Left ventricle myocardium inferior (tissue), 1 donor: ENCODE results near the gene SETBP1. TPM values are rescaled to one million over a fixed set of nuclear protein-coding genes. Genes with fewer than 3 reads are reported as not detected.

Experiments
- DNase-seq: peaks from one replicate; pipeline ENCODE4 v3.0.0-alpha.2; 2020
- H3K27ac ChIP-seq: fragments of 200-600 bp; replicated peaks from 2 replicates; pipeline ENCODE4 v1.8.0; 2021
- H3K27me3 ChIP-seq: fragments of 200-600 bp; 2 replicates; pipeline ENCODE4 v1.8.0; 2021; ENCODE audit warnings: low read depth
- H3K36me3 ChIP-seq: fragments of 200-600 bp; 2 replicates; pipeline ENCODE4 v1.8.0; 2021
- H3K4me1 ChIP-seq: fragments of 200-600 bp; 2 replicates; pipeline ENCODE4 v1.8.0; 2021
- H3K4me3 ChIP-seq: fragments of 200-600 bp; 2 replicates; pipeline ENCODE4 v1.8.0; 2021; ENCODE audit warnings: mild to moderate bottlenecking, moderate library complexity
- H3K9me3 ChIP-seq: fragments of 200-600 bp; replicated peaks from 2 replicates; pipeline ENCODE4 v1.8.0; 2021
- intact Hi-C: fragments of 100-400 bp; cut with micrococcal nuclease; formaldehyde crosslinking; loops from one replicate; pipeline ENCODE4 v1.11.0; 2022
- total RNA-seq: library from RNA; stranded (reverse); fragmentation: NEBNext Ultra II Directional; extraction: Animal tissue kit (Norgen Biotek cat#: 25700); gene quantifications from one replicate; pipeline ENCODE4 v1.2.1, GENCODE V29; 2021
- TF ChIP-seq, protein P1 (sequence below): fragments of 200-600 bp; IDR thresholded peaks from 2 replicates; pipeline ENCODE4 v1.8.0; 2021; ENCODE audit warnings: antibody characterized with exemption, mild to moderate bottlenecking, borderline replicate concordance
- donor health status: DM: no; HTN: yes; CAD: no; lungs with severe emphysema.

The SETBP1 gene
- total RNA-seq, 1 donor from 2014 or later, result 10.3 TPM

DNA sequence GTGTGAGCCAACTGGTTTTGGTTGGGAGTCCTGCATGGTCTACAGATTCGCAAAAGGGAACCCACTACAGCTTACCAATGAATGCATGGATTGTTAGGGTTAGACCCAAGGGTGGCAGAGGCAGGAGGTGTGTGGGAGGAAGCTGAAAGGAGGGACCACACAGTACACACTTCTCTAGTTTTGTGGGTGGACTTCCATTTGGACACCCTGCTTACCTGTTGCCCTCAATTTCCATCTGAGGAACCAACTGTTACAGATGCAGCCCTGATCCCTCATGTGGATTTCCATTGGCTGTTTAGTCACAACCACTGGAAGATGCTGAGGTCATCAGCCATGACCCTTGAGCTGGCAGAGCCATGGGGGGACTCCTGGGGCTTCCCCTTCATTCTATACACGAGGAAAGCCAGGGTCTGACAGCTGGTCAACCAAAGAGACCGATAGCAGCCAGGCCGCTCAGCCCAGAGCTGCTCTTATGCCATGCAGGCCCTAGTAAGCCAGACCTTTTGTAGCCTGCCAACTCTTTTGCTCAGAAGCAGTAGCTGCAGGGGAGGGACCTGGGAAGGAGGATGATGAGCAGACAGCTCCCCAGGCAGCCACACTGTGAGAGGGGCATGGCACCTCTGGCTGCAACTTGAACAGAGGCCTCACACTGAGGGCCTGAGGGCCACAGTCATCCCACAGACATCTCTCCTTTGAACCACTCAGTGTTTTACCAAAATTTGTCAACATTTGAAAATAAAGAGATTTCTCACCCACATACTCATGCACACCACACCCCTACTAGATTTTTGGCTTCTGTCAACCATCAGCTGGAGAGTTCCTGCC lies 162.1 kb downstream of the SETBP1 start:
- TF ChIP-seq, protein P1, sequence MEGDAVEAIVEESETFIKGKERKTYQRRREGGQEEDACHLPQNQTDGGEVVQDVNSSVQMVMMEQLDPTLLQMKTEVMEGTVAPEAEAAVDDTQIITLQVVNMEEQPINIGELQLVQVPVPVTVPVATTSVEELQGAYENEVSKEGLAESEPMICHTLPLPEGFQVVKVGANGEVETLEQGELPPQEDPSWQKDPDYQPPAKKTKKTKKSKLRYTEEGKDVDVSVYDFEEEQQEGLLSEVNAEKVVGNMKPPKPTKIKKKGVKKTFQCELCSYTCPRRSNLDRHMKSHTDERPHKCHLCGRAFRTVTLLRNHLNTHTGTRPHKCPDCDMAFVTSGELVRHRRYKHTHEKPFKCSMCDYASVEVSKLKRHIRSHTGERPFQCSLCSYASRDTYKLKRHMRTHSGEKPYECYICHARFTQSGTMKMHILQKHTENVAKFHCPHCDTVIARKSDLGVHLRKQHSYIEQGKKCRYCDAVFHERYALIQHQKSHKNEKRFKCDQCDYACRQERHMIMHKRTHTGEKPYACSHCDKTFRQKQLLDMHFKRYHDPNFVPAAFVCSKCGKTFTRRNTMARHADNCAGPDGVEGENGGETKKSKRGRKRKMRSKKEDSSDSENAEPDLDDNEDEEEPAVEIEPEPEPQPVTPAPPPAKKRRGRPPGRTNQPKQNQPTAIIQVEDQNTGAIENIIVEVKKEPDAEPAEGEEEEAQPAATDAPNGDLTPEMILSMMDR, result no peak
- no peak overlapping the region for H3K27ac ChIP-seq
- H3K36me3 ChIP-seq, result no peaks in the 10 kb centered on the region
- H3K4me1 ChIP-seq, result peaks cover 41% of the 10 kb centered on the region
- no peaks in the 10 kb centered on the region for H3K27me3 ChIP-seq
- no peak overlapping the region for H3K4me3 ChIP-seq
- no peak for DNase-seq
- intact Hi-C loops, result no loop called here
- no peaks in the 10 kb centered on the region for H3K9me3 ChIP-seq

DNA sequence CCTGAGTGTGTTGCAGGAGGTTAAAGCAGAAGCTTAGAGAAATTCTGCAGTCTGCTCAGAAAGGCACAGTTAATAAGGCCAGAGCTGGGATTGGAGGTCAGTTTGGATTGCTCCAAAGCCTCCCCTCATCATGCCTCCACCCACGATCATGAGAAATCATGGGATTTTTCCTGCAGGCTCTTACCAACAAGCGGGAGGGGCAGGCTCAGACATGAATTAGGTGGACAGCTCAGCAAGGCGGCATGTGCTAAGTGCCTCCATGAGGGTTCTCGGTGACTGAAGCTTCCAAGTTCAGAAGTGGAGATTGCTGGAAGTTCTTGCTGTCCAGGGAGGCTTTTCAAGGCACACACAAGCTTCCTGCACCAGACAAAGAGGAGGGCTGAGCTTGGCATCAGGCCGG lies 163.8 kb downstream of the SETBP1 start:
- TF ChIP-seq, protein P1, result no peak
- H3K4me1 ChIP-seq, result peaks cover 45% of the 10 kb centered on the region
- DNase-seq, result no peak

DNA sequence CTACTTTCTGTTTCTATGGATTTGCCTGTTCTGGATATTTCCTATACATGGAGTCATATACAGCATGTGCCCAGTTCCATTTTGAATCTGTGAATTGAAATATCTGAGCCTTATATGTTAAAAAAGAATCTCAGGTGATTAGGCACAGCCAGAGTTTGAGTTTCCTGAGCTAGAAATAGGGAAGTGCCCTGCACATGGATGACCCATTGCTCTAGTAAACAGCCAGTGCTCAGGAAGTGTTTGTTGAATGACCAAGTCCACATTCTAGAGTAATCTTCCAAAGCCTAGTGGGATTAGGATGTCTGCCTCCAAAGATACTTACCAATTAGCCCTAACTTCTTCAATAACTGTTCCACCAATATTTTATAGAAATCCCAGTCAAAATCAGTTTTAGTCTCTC lies 165.8 kb downstream of the SETBP1 start:
- Histone ChIP-seq H3K4me1 (peaks cover 28% of the 10 kb centered on the region), H3K9me3 (no peaks in the 10 kb centered on the region), H3K36me3 (no peaks in the 10 kb centered on the region), H3K27me3 (no peaks in the 10 kb centered on the region), H3K27ac (no peak overlapping the region), H3K4me3 (no peak overlapping the region)
- no peak for DNase-seq
- TF ChIP-seq, protein P1, result no peak
- intact Hi-C loops, result no loop called here

More for the DNA sequence above, 163.8 kb downstream of the SETBP1 start:
- no peaks in the 10 kb centered on the region for H3K9me3 ChIP-seq
- intact Hi-C loops, result no loop called here
- no peak overlapping the region for H3K4me3 ChIP-seq
- no peaks in the 10 kb centered on the region for H3K36me3 ChIP-seq
- H3K27ac ChIP-seq, result no peak overlapping the region
- H3K27me3 ChIP-seq, result no peaks in the 10 kb centered on the region

DNA sequence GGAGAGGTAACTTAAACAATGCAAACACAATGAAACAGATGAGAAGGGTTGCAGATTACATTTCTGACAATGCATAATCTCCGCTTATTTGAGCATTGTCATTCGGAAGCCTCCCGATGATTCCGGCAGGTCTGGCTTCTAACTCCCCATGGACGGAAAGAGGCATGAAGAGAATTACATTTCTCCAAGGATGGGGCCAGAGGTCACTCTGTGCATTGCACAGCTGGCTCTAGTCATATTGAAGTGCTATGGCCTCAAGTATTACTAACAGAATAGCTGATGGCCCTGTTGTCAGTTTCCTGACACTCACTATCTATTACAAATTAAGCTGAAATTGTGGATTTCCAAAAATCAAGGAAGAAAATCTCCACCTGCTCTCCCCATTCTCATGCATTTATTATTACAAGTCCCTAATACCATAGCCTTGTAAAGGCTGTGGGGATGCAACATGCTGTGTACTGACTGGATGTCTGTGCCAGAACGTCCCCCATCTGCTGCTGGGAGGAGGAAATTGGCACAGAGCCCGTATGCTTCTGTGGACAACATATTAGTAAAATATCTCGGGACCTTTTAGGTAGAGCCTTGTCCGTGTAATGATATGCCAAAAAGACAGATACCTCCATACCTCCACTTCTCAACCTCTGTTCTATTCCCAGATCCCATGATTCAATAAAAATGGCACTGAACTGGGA lies 168.1 kb downstream of the SETBP1 start:
- no peak overlapping the region for H3K27ac ChIP-seq
- DNase-seq, result no peak
- no peaks in the 10 kb centered on the region for H3K27me3 ChIP-seq
- no peak overlapping the region for H3K4me3 ChIP-seq
- intact Hi-C loops, result no loop called here
- H3K9me3 ChIP-seq, result no peaks in the 10 kb centered on the region
- no peaks in the 10 kb centered on the region for H3K36me3 ChIP-seq
- peaks cover 47% of the 10 kb centered on the region for H3K4me1 ChIP-seq
- TF ChIP-seq, protein P1, result no peak

DNA sequence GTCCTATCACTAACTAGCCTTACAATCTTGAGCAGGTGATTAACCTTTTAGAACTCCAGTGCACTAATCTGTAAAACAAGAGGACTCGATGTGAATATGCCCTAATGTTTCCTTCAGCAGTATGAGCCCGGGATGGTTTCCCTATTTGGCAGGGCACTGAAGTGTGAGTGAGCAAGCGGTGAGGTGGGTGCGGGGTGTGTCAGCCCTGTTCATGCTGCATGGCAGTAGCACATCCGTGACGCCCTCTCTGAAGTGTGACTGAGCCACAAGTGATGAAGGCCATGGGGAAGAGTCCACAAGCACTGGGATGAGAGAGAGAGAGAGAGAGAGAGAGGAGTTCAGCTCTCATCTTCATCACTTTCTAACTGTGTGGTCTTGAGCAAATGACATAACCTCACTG lies 168.7 kb downstream of the SETBP1 start:
- Histone ChIP-seq H3K9me3 (no peaks in the 10 kb centered on the region), H3K4me3 (no peak overlapping the region), H3K36me3 (no peaks in the 10 kb centered on the region), H3K4me1 (peaks cover 44% of the 10 kb centered on the region), H3K27me3 (no peaks in the 10 kb centered on the region), H3K27ac (no peak overlapping the region)
- no peak for DNase-seq
- TF ChIP-seq, protein P1, result no peak
- intact Hi-C loops, result no loop called here
